ENCODE measurements around the gene ZCWPW2.

The ZCWPW2 gene, protein sequence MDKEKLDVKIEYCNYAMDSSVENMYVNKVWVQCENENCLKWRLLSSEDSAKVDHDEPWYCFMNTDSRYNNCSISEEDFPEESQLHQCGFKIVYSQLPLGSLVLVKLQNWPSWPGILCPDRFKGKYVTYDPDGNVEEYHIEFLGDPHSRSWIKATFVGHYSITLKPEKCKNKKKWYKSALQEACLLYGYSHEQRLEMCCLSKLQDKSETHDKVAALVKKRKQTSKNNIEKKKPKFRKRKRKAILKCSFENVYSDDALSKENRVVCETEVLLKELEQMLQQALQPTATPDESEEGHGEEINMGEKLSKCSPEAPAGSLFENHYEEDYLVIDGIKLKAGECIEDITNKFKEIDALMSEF

GRCh38 chr3:28348629-28349468 lies at the start of gene ZCWPW2, which contains the start of gene AZI2:
Gene ZCWPW2 (plus strand): TSS chr3:28348721. CDS start chr3:28413069, 64,348 bp downstream.
Gene AZI2 (minus strand): TSS chr3:28348824. CDS start chr3:28340617, 8,207 bp downstream.
- peak; percentile 93 for DNase-seq

DNA sequence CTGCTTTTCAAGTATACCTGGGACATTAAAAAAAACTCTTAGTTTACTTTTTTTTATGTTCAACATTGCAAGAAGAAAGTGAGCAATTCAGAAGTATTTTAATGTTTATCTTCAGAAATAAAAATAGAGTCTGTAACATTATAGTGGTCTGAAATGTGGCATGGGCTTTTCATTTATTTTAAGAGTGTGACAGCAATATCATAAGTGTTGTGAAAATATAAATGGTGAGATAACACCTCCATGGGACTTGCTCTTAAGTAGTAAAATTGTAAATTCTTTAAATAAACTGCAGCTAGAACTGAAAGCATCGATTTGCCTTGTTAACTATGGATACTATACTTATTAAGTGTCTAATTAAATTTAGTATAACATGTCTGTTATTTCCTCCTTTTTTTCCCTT lies 48.8 kb upstream of the ZCWPW2 start:
- DNase-seq = no peak

DNA sequence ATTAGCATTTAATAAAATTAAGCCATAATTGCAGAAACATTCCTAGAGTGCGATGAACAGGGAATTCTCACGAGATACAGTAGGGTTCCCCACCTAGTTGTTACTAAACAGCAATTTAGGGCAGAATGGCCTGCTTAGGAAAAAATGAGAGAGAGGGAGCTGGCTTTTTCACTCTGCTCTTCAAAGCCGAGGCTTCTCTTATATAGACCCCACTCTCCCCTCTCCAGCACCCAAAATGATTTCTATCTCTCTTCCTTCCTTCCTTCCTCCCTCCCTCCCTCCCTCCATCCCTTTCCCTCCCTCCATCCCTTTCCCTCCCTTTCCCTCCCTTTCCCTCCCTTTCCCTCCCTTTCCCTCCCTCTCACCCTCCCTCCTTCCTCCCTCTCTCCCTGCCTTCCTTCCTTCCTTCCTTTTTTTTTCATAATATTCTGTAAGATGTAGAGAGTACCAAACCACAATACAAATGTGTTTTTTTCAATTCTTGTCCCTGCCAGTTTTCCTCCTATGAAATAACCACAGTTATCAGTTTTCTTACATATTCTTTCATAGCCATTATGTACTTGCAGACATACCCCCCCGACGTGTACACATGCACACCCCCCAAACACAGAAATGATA lies 48.1 kb upstream of the ZCWPW2 start:
- DNase-seq = no peak

GRCh38 chr3:28301688-28302087 lies 46.8 kb upstream of the ZCWPW2 start:
- no peak for DNase-seq

- no peak for DNase-seq
These were observed 40.3 kb upstream of the ZCWPW2 start for GRCh38 chr3:28308196-28308595.

DNA sequence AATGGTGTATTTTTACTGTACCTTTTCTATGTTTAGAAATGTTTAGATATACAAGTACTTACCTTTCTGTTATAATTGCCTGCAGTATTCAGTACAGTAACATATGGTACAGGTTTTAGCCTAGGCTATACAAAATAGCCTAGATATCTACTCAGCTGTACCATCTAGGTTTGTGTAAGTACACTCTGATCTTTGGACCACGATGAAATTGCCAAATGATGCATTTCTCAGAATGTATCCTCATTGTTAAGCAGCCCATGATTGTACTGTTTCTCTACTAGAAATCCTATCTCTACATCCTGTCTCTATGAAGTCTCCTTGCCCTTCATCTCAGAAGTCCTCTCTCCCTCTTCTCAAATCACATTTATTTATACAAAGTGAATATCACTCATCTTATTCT lies 32.8 kb upstream of the ZCWPW2 start:
- DNase-seq = no peak

- DNase-seq = no peak
These were observed 32.3 kb upstream of the ZCWPW2 start for GRCh38 chr3:28316226-28316625.

GRCh38 chr3:28317438-28318022 lies 31.0 kb upstream of the ZCWPW2 start:
- peak; percentile 2 for DNase-seq

DNA sequence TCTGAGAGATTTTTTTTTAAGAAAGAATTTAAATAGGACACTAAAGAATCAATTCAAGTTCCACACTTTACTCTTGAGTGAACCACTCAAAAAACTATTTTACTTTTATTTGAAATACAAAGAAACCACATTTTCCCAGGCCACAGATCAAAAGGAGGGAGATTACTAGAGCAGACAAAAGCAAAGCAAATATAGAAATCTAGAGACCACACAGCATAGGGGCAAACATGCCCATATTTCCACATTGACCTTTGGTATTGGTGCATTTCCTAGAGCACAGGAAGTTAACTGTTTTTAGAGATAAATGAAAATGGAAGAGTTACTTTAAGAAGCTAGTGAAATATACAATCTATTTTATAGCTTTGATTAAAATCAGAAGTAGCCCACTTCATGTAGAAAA lies 27.5 kb upstream of the ZCWPW2 start:
- DNase-seq = no peak

GRCh38 chr3:28322464-28322863 lies 26.1 kb upstream of the ZCWPW2 start:
- no peak for DNase-seq

GRCh38 chr3:28326458-28326926 lies 22.0 kb upstream of the ZCWPW2 start:
- peak; percentile 28 for DNase-seq

DNA sequence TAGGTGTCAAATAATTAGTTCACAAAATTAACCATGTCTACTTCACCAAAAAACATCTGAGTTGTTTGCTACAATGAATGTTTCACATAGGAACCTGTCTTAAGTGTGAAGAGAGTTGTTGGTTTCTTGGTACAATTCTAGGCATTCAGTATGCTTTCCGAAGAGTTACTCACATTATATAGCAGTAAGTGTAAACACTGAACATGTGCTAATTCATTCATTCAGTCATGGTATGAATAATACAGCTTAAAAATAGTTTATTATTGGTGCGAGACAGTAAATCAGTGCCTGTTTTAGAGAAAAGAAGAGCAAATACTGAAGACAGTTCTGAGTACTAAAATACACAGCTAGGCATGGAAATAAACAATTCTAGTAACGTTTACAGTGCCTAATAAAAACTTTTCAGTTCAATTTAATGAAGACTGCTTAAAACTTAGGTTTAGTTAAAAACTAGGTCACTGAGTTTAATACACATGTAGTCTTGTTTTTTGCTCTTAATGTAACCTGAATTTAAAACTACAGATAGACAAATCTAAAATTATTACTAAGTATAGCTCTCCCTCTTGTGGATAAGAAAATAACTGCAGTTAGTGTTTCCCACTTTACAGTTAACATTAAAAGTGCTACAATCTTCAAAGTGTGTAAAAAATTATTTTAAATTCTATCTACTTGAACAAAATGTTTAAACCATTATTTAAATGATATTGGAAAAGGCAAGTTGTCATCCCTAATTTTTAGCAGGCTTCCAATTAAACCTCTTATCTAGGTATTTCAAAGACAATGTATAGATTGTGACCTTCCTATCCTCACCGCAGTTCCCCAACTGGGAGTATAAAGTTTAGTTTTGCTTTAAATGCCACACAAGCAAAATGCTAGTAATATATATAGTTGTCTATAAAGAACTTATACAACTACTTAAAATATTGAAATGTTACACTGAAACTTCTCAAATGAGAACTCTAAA lies 20.1 kb upstream of the ZCWPW2 start:
- DNase-seq = no peak

- no peak for DNase-seq
These were observed 14.0 kb upstream of the ZCWPW2 start for GRCh38 chr3:28334552-28334951.

DNA sequence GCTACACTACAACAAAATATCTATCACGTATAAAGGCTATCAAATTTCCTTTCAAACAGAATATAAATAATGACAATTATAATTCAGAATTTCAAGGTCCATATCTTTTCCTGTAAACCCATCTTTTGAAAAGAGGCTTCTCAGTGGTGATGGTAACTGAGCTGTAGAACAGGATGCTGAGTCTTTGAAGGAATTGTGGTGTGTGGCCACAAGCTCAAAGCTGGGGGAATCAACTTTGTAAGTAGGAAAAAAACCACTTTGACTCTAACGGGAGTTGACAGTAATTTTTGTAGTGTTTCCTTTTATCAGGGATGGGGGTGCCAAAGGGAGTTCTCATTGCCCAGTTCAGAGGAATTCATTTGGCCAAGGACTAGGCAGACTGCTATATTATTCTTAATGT lies 13.3 kb upstream of the ZCWPW2 start:
- DNase-seq = no peak

DNA sequence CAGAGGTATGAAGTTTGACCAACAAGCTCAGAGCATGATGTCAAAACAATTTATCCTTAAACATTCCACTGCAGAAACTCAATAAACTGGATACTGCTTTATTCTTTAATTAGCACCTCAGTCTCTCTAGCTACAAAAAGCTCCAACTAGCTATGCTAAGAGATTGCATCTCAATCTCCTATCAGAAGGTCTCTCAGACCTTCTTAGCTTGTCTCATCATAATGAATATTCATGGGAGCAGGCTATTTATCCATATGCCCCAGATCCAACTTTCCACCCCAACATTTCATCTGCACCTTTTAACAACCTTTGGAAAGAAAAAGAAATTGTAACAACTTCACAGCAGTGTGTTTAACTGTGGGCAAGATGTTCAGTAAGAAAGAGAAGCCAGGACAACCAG lies 11.3 kb upstream of the ZCWPW2 start:
- DNase-seq = no peak

DNA sequence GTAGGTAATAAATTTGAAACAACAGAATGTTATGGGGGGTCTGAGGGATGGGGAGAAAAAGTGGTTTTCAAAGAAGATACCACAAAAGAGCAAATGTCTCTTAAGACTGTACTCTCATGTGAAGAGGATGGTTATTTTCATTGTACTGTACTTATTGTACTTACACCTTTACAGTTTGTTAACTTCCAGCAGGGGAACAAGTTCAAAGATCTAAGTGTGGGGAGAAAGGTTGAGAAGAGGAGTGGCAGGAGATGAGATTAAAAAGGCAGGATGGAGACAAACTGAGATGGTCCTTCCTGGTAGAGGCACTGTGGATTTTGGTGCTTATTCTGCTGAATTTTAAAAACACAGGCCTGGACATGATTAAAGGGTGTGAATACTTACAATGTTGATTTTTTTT lies 5.4 kb upstream of the ZCWPW2 start:
- DNase-seq = no peak

DNA sequence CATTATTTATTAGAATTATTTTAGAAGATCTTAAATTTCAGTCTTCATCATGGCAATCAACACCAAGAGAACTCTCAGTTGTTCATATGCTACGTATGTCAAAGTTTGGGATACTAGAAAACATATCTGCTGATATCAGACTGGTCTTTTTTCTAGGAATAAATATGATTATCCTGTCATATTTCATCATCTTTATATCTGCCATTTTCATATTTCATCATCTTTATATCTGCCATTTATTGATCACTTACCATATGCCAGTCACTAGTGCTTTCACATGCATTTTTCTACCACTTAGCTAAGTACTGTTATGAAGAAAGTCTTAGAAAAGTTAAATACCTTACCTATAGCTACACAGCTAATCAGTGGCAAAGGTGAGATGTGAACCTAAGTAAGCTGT lies 2.8 kb upstream of the ZCWPW2 start:
- DNase-seq = no peak

- no peak for DNase-seq
These were observed 902 bp upstream of the ZCWPW2 start for GRCh38 chr3:28347374-28348264.

- DNase-seq = no peak
These were observed 274 bp upstream of the ZCWPW2 start for GRCh38 chr3:28348265-28348628.

DNA sequence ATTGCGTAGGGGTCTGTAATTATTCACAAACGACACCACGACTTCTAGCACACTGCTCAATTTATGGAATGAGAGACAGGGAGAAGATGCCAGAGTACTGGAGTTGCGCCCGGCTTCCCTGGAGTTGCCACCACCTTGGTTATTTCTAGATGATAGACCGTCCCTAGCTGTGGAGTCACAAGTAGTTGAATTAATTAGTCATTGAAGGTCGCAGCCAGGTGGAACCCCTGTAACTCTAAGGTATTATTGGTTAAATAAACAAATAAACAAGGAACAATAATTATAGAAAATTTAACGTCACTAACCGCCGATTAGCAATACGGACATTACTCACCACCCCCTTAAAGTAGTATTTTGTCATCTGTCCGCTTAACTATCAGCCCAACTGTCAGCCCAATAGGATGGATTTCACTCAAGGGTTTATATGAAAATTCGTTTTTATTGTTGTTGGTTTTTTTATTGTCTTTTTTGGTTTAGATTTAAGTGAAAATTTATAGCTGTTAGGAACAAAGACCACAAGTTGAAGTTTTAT lies 1.0 kb downstream of the ZCWPW2 start:
- DNase-seq = no peak

- no peak for DNase-seq
These were observed 27.9 kb downstream of the ZCWPW2 start for GRCh38 chr3:28376424-28376823.
